ENCODE measurements around the gene PDE8B.

GRCh38 chr5:77222722-77223121, 12.2 kb downstream of the PDE8B start:
- TF ChIP-seq, protein P1, sequence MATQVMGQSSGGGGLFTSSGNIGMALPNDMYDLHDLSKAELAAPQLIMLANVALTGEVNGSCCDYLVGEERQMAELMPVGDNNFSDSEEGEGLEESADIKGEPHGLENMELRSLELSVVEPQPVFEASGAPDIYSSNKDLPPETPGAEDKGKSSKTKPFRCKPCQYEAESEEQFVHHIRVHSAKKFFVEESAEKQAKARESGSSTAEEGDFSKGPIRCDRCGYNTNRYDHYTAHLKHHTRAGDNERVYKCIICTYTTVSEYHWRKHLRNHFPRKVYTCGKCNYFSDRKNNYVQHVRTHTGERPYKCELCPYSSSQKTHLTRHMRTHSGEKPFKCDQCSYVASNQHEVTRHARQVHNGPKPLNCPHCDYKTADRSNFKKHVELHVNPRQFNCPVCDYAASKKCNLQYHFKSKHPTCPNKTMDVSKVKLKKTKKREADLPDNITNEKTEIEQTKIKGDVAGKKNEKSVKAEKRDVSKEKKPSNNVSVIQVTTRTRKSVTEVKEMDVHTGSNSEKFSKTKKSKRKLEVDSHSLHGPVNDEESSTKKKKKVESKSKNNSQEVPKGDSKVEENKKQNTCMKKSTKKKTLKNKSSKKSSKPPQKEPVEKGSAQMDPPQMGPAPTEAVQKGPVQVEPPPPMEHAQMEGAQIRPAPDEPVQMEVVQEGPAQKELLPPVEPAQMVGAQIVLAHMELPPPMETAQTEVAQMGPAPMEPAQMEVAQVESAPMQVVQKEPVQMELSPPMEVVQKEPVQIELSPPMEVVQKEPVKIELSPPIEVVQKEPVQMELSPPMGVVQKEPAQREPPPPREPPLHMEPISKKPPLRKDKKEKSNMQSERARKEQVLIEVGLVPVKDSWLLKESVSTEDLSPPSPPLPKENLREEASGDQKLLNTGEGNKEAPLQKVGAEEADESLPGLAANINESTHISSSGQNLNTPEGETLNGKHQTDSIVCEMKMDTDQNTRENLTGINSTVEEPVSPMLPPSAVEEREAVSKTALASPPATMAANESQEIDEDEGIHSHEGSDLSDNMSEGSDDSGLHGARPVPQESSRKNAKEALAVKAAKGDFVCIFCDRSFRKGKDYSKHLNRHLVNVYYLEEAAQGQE (IDR thresholded peaks at IDR 0.05; ENCODE audit: low read depth, low read length), result no peak
- TF ChIP-seq EP300 (IDR thresholded peaks at IDR 0.05; ENCODE audit: borderline replicate concordance in 1 of 2, low read depth in 1 of 2, low read length in 1 of 2), result no peak
- TF ChIP-seq JUND (IDR thresholded peaks at IDR 0.05), result no peak
- no peak for TF ChIP-seq FOXM1 (IDR thresholded peaks at IDR 0.05; ENCODE audit: low read depth)
- no peak for TF ChIP-seq TEAD4 (IDR thresholded peaks at IDR 0.05; ENCODE audit: borderline replicate concordance, insufficient read depth)
- TF ChIP-seq, protein P2, sequence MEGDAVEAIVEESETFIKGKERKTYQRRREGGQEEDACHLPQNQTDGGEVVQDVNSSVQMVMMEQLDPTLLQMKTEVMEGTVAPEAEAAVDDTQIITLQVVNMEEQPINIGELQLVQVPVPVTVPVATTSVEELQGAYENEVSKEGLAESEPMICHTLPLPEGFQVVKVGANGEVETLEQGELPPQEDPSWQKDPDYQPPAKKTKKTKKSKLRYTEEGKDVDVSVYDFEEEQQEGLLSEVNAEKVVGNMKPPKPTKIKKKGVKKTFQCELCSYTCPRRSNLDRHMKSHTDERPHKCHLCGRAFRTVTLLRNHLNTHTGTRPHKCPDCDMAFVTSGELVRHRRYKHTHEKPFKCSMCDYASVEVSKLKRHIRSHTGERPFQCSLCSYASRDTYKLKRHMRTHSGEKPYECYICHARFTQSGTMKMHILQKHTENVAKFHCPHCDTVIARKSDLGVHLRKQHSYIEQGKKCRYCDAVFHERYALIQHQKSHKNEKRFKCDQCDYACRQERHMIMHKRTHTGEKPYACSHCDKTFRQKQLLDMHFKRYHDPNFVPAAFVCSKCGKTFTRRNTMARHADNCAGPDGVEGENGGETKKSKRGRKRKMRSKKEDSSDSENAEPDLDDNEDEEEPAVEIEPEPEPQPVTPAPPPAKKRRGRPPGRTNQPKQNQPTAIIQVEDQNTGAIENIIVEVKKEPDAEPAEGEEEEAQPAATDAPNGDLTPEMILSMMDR (IDR thresholded peaks at IDR 0.05), result no peak

Measured in SK-N-SH (cell line).